GM12801 (cell line): ENCODE measurements around the gene EDAR.

Source experiments
- CTCF ChIP-seq: IDR thresholded peaks from one replicate; pipeline ENCODE4 v1.5.1; 2011; ENCODE audit warnings: control low read depth; ENCODE audit not compliant: insufficient read length; ENCODE audit errors: extremely low read depth

The EDAR gene

GRCh38 chr2:109000738-109001137 lies 11.7 kb upstream of the EDAR start:
- TF ChIP-seq CTCF = no peak

DNA sequence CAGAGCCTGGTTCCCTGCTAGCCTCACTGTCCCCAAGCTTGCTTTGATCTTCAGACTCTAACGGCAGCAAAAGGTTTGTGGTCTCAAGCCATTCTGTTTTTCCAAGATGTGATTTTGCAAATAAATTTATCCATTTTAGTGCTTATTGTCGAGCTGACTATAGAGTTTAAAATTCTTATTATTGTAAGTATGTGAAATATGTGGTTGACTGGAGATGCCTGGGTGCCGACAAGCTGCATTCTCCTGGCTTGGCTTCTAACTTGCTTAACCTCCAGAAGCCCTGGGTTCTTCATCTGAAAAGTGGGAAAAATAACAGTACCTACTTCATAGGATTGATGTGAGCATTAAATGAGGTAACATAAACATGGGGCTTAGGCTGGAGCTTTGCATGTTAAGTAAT lies 9.9 kb upstream of the EDAR start:
- no peak for TF ChIP-seq CTCF

GRCh38 chr2:108994178-108994577 lies 5.2 kb upstream of the EDAR start:
- TF ChIP-seq CTCF = no peak

GRCh38 chr2:108993095-108993937 lies 4.3 kb upstream of the EDAR start:
- TF ChIP-seq CTCF = no peak

- no peak for TF ChIP-seq CTCF
These were observed 784 bp downstream of the EDAR start for GRCh38 chr2:108988076-108988795.

DNA sequence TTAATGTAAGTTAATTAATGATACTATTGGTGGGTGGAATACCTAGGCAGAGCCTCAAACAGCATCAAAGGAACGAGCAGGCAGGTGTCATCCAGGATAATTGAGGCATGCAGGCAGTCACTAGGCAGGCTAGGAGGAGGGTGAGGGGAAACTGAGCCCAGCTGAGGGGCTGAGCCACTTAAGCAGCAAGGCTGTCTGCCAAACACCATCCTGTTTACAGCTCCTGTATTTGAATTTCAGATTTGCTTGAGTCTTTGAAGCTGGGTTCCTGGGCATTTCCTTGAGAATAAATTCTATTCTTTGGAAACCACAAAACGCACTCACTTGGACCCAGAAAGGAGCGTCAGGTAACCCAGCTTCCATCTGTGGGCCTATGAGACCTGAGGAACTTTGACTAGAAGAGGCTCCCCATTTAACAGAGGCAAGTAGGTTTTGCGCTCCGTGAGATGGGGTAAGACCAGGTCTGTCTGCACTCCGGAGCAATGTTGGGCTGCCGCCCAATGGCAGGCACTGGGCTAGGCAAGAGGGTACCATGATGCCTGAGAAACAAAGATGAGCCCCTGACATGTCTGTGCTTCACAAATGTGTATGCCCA lies 2.0 kb downstream of the EDAR start:
- TF ChIP-seq CTCF = no peak

GRCh38 chr2:108983610-108984009 lies 5.4 kb downstream of the EDAR start:
- TF ChIP-seq CTCF = no peak
